NCI-H2081 (cell line): ENCODE results near the gene CATSPERZ.
"Not testable (repeated sequence)": the region's sequence is repeated elsewhere in the genome, so short reads cannot be mapped to it uniquely, and the experiment has no call there.

Source experiments
- DNase-seq, 2 experiments: peaks; one replicate each; lab custom pipeline; 2025; lab: John Stamatoyannopoulos, UW

CATSPERZ gene

GRCh38 chr11:64321026-64321425 lies 20.9 kb downstream of the CATSPERZ start:
- no peak for DNase-seq

GRCh38 chr11:64321533-64321932 lies 21.4 kb downstream of the CATSPERZ start:
- DNase-seq = no peak

- no peak for DNase-seq
Observed at GRCh38 chr11:64322925-64323260, 22.7 kb downstream of the CATSPERZ start.

GRCh38 chr11:64323373-64323772 lies 23.2 kb downstream of the CATSPERZ start:
- no peak for DNase-seq

GRCh38 chr11:64323984-64324383 lies 23.8 kb downstream of the CATSPERZ start:
- DNase-seq = not testable (repeated sequence)

- DNase-seq = no peak
Observed at GRCh38 chr11:64324692-64325469, 24.7 kb downstream of the CATSPERZ start.

GRCh38 chr11:64327375-64327774 lies 27.2 kb downstream of the CATSPERZ start:
- DNase-seq = no peak

- DNase-seq = no peak
Observed at GRCh38 chr11:64327993-64328392, 27.8 kb downstream of the CATSPERZ start.

GRCh38 chr11:64330888-64331287 lies 30.7 kb downstream of the CATSPERZ start:
- DNase-seq = no peak

- no peak for DNase-seq
Observed at GRCh38 chr11:64331569-64332371, 31.6 kb downstream of the CATSPERZ start.

GRCh38 chr11:64333556-64333955 lies 33.4 kb downstream of the CATSPERZ start:
- DNase-seq = no peak

- DNase-seq = no peak
Observed at GRCh38 chr11:64334764-64335735, 34.9 kb downstream of the CATSPERZ start.

- DNase-seq = no peak
Observed at GRCh38 chr11:64337538-64338249, 37.5 kb downstream of the CATSPERZ start.

- DNase-seq = no peak
Observed at GRCh38 chr11:64338716-64339115, 38.6 kb downstream of the CATSPERZ start.

GRCh38 chr11:64339286-64339685 lies 39.1 kb downstream of the CATSPERZ start:
- no peak for DNase-seq

GRCh38 chr11:64339754-64340408 lies 39.7 kb downstream of the CATSPERZ start, which contains the start of gene CCDC88B:
TSS of gene CCDC88B (plus strand) at chr11:64340204. CDS start at chr11:64340267, 63 bp downstream.
- DNase-seq = no peak

- DNase-seq = no peak
Observed at GRCh38 chr11:64340671-64341335, 40.6 kb downstream of the CATSPERZ start.

- DNase-seq = no peak
Observed at GRCh38 chr11:64341429-64341828, 41.3 kb downstream of the CATSPERZ start.

GRCh38 chr11:64341851-64342791 lies 42.0 kb downstream of the CATSPERZ start:
- DNase-seq = peak; percentile 72 to 76
